HepG2 (cell line): Measurements from ENCODE around the gene PSME3IP1. TPM values are rescaled to one million over a fixed set of nuclear protein-coding genes. Genes with fewer than 3 reads are reported as not detected.
A peak's percentile ranks its signal among the peaks of the same experiment; 100 is the strongest.

Experiments
- ELF1 ChIP-seq: sonication (generic); formaldehyde crosslinking; IDR thresholded peaks from 2 replicates; pipeline ENCODE4 v1.4.0; 2020; ENCODE audit warnings: missing genetic modification reagents
- ESRRA ChIP-seq: sonication (generic); formaldehyde crosslinking; IDR thresholded peaks from 2 replicates; pipeline ENCODE4 v1.5.1; 2020; ENCODE audit warnings: mild to moderate bottlenecking, low read depth, missing genetic modification reagents
- FOSL2 ChIP-seq: sonication (generic); formaldehyde crosslinking; IDR thresholded peaks from 2 replicates; pipeline ENCODE4 v1.4.0; 2020; ENCODE audit warnings: missing genetic modification reagents
- FOXA3 ChIP-seq: IDR thresholded peaks from 2 replicates; pipeline ENCODE4 v1.6.1; 2016; ENCODE audit warnings: missing genetic modification reagents, missing compliant biosample characterization
- KAT8 ChIP-seq: IDR thresholded peaks from 2 replicates; pipeline ENCODE4 v1.6.1; 2016; ENCODE audit warnings: missing genetic modification reagents, missing compliant biosample characterization
- MAFG ChIP-seq: sonication (generic); formaldehyde crosslinking; IDR thresholded peaks from 2 replicates; pipeline ENCODE4 v1.5.1; 2020; ENCODE audit warnings: mild to moderate bottlenecking, missing genetic modification reagents
- MEIS2 ChIP-seq: sonication (generic); formaldehyde crosslinking; IDR thresholded peaks from 2 replicates; pipeline ENCODE4 v1.9.0; 2021; ENCODE audit warnings: mild to moderate bottlenecking, missing genetic modification reagents
- MTA1 ChIP-seq: sonication (generic); formaldehyde crosslinking; IDR thresholded peaks from 2 replicates; pipeline ENCODE4 v1.4.0; 2020; ENCODE audit warnings: missing genetic modification reagents, mild to moderate bottlenecking, borderline replicate concordance
- NFKB2 ChIP-seq: sonication (generic); formaldehyde crosslinking; IDR thresholded peaks from 2 replicates; pipeline ENCODE4 v1.4.0; 2020; ENCODE audit warnings: missing genetic modification reagents, borderline replicate concordance
- NFKBIZ ChIP-seq: IDR thresholded peaks from 2 replicates; pipeline ENCODE4 v1.6.1; 2018; ENCODE audit warnings: missing genetic modification reagents, missing compliant biosample characterization
- NR1H2 ChIP-seq: sonication (generic); formaldehyde crosslinking; IDR thresholded peaks from 2 replicates; pipeline ENCODE4 v1.8.1; 2022; ENCODE audit warnings: low read depth, missing genetic modification reagents, borderline replicate concordance
- POLR2A ChIP-seq, 2 experiments: IDR thresholded peaks; 2 replicates each; pipeline ENCODE4 v1.6.1; 2011; ENCODE audit warnings: low read depth in 2 of 2, low read length in 2 of 2, mild to moderate bottlenecking in 1 of 2, moderate library complexity in 1 of 2; ENCODE audit not compliant: insufficient read depth in 1 of 2
- REL ChIP-seq: sonication (generic); formaldehyde crosslinking; conservative IDR thresholded peaks from 2 replicates; pipeline ENCODE4 v1.8.0; 2022; ENCODE audit warnings: mild to moderate bottlenecking, missing genetic modification reagents, moderate library complexity
- RFXANK ChIP-seq: IDR thresholded peaks from 2 replicates; pipeline ENCODE4 v1.6.1; 2016
- SAFB2 ChIP-seq: sonication (generic); formaldehyde crosslinking; IDR thresholded peaks from 2 replicates; pipeline ENCODE4 v1.5.1; 2020; ENCODE audit warnings: missing genetic modification reagents, low read depth, mild to moderate bottlenecking, borderline replicate concordance
- SIX4 ChIP-seq: sonication (generic); formaldehyde crosslinking; IDR thresholded peaks from 2 replicates; pipeline ENCODE4 v1.4.0; 2020; ENCODE audit warnings: missing genetic modification reagents
- SUZ12 ChIP-seq: fragments of 150-350 bp; IDR thresholded peaks from 2 replicates; pipeline ENCODE4 v1.6.1; 2014; ENCODE audit warnings: low read depth, low read length
- ZMYM2 ChIP-seq: sonication (generic); formaldehyde crosslinking; IDR thresholded peaks from 2 replicates; pipeline ENCODE4 v1.8.0; 2022; ENCODE audit warnings: mild to moderate bottlenecking, missing genetic modification reagents
- ZMYM3 ChIP-seq: sonication (generic); formaldehyde crosslinking; IDR thresholded peaks from 2 replicates; pipeline ENCODE4 v1.5.1; 2020; ENCODE audit warnings: mild to moderate bottlenecking, missing genetic modification reagents
- ZNF20 ChIP-seq: sonication (generic); formaldehyde crosslinking; IDR thresholded peaks from 2 replicates; pipeline ENCODE4 v1.4.0; 2020; ENCODE audit warnings: mild to moderate bottlenecking, moderate library complexity, missing genetic modification reagents
- ZNF512 ChIP-seq: sonication (generic); formaldehyde crosslinking; IDR thresholded peaks from 2 replicates; pipeline ENCODE4 v1.4.0; 2020; ENCODE audit warnings: mild to moderate bottlenecking, missing genetic modification reagents
- ZNF558 ChIP-seq: sonication (generic); formaldehyde crosslinking; IDR thresholded peaks from 2 replicates; pipeline ENCODE4 v1.9.0; 2022; ENCODE audit warnings: mild to moderate bottlenecking, missing genetic modification reagents, borderline replicate concordance
- ZNF782 ChIP-seq: sonication (generic); formaldehyde crosslinking; IDR thresholded peaks from 2 replicates; pipeline ENCODE4 v1.4.0; 2020; ENCODE audit warnings: missing genetic modification reagents, mild to moderate bottlenecking, borderline replicate concordance
- ZNF841 ChIP-seq: sonication (generic); formaldehyde crosslinking; IDR thresholded peaks from 2 replicates; pipeline ENCODE4 v1.8.1; 2023; ENCODE audit warnings: missing genetic modification reagents, borderline replicate concordance
- ZSCAN21 ChIP-seq: sonication (generic); formaldehyde crosslinking; IDR thresholded peaks from 2 replicates; pipeline ENCODE4 v1.8.0; 2022; ENCODE audit warnings: mild to moderate bottlenecking, missing genetic modification reagents, moderate library complexity, borderline replicate concordance
- polyA plus RNA-seq, 8 experiments: library from polyadenylated mRNA; depleted of rRNA in 3 of 8; stranded (reverse) in 7 of 8; unstranded in 1 of 8; fragments of >200 nt; fragmentation: Illumina TruSeq in 4 of 8; extraction: Trizol in 4 of 8; gene quantifications; 2 replicates each; pipeline versions ENCODE4 v1.2.1 to v1.2.3, GENCODE V29; 2011 to 2016; ENCODE audit warnings: low read depth in 4 of 8, missing spikeins in 1 of 8, mixed read lengths in 1 of 8; ENCODE audit not compliant: insufficient read depth in 1 of 8
- total RNA-seq, 5 experiments: library from RNA; depleted of rRNA; stranded (reverse); fragments of >200 nt; fragmentation: Illumina TruSeq; extraction: Trizol; gene quantifications; 2 replicates each; pipeline ENCODE4 v1.2.3, GENCODE V29; 2016; ENCODE audit warnings: low read depth in 1 of 5
- TF ChIP-seq, protein P1 (sequence below): IDR thresholded peaks from 2 replicates; pipeline ENCODE4 v1.6.1; 2016; ENCODE audit warnings: low read depth
- TF ChIP-seq, protein P2 (sequence below): sonication (generic); formaldehyde crosslinking; IDR thresholded peaks from 2 replicates; pipeline ENCODE4 v1.4.0; 2020; ENCODE audit warnings: mild to moderate bottlenecking, missing genetic modification reagents

The PSME3IP1 gene
- total and polyA plus RNA-seq, 2 of the 13 experiments (the other 11 are each of a cell fraction or from before 2014, with no cell fraction given), result 90.8 to 99.8 TPM

- TF ChIP-seq, protein P1, sequence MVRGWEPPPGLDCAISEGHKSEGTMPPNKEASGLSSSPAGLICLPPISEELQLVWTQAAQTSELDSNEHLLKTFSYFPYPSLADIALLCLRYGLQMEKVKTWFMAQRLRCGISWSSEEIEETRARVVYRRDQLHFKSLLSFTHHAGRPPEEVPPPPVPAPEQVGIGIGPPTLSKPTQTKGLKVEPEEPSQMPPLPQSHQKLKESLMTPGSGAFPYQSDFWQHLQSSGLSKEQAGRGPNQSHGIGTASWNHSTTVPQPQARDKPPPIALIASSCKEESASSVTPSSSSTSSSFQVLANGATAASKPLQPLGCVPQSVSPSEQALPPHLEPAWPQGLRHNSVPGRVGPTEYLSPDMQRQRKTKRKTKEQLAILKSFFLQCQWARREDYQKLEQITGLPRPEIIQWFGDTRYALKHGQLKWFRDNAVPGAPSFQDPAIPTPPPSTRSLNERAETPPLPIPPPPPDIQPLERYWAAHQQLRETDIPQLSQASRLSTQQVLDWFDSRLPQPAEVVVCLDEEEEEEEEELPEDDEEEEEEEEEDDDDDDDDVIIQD (CRISPR knock-in tag), result peak; percentile 28; the same call in 1 of the 2 replicates
- TF ChIP-seq SIX4 (CRISPR knock-in tag) (no peak), ZSCAN21 (CRISPR knock-in tag) (no peak), FOSL2 (CRISPR knock-in tag) (no peak), REL (CRISPR knock-in tag) (no peak), ZNF782 (CRISPR knock-in tag) (no peak), KAT8 (CRISPR knock-in tag) (peak; percentile 47; the same call in 1 of the 2 replicates), ZNF841 (CRISPR knock-in tag) (no peak), MEIS2 (no peak), RFXANK (CRISPR knock-in tag) (no peak), SAFB2 (CRISPR knock-in tag) (no peak), MAFG (no peak), NR1H2 (CRISPR knock-in tag) (no peak), POLR2A (IDR thresholded peaks at IDR 0.05; ENCODE audit: insufficient read depth in 1 of 2, low read depth in 2 of 2, low read length in 2 of 2) (no peak), ZNF512 (CRISPR knock-in tag) (no peak), NFKBIZ (CRISPR knock-in tag) (no peak), ZMYM3 (CRISPR knock-in tag) (no peak), ESRRA (CRISPR knock-in tag) (no peak), MTA1 (CRISPR knock-in tag) (no peak), ELF1 (0 out of 2 replicates have a peak, but pooled peaks have one; percentile 15), SUZ12 (no peak), FOXA3 (peak; percentile 78), ZNF20 (CRISPR knock-in tag) (no peak), NFKB2 (CRISPR knock-in tag) (no peak), ZMYM2 (CRISPR knock-in tag) (no peak), ZNF558 (CRISPR knock-in tag) (no peak)
- TF ChIP-seq, protein P2, sequence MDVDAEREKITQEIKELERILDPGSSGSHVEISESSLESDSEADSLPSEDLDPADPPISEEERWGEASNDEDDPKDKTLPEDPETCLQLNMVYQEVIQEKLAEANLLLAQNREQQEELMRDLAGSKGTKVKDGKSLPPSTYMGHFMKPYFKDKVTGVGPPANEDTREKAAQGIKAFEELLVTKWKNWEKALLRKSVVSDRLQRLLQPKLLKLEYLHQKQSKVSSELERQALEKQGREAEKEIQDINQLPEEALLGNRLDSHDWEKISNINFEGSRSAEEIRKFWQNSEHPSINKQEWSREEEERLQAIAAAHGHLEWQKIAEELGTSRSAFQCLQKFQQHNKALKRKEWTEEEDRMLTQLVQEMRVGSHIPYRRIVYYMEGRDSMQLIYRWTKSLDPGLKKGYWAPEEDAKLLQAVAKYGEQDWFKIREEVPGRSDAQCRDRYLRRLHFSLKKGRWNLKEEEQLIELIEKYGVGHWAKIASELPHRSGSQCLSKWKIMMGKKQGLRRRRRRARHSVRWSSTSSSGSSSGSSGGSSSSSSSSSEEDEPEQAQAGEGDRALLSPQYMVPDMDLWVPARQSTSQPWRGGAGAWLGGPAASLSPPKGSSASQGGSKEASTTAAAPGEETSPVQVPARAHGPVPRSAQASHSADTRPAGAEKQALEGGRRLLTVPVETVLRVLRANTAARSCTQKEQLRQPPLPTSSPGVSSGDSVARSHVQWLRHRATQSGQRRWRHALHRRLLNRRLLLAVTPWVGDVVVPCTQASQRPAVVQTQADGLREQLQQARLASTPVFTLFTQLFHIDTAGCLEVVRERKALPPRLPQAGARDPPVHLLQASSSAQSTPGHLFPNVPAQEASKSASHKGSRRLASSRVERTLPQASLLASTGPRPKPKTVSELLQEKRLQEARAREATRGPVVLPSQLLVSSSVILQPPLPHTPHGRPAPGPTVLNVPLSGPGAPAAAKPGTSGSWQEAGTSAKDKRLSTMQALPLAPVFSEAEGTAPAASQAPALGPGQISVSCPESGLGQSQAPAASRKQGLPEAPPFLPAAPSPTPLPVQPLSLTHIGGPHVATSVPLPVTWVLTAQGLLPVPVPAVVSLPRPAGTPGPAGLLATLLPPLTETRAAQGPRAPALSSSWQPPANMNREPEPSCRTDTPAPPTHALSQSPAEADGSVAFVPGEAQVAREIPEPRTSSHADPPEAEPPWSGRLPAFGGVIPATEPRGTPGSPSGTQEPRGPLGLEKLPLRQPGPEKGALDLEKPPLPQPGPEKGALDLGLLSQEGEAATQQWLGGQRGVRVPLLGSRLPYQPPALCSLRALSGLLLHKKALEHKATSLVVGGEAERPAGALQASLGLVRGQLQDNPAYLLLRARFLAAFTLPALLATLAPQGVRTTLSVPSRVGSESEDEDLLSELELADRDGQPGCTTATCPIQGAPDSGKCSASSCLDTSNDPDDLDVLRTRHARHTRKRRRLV, result no peak
Observed at GRCh38 chr16:57156351-57156703, 29.5 kb downstream of the PSME3IP1 start (continued).
